ENCODE results near the gene ATP2C2. TPM values are rescaled to one million over a fixed set of nuclear protein-coding genes. Genes with fewer than 3 reads are reported as not detected.
A peak's percentile ranks its signal among the peaks of the same experiment; 100 is the strongest.

The ATP2C2 gene
- total and polyA plus RNA-seq, 2 experiments from 2014 or later = 0.53 TPM; not detected in 1

GRCh38 chr16:84378099-84378498 is 9.8 kb downstream of the ATP2C2 start:
- H3K27ac ChIP-seq = no peak overlapping the region
- no peak for DNase-seq (ENCODE audit: low read depth in 1 of 2, low spot score in 1 of 2)
- no peaks in the 10 kb centered on the region for H3K36me3 ChIP-seq

GRCh38 chr16:84378567-84378966 is 10.2 kb downstream of the ATP2C2 start:
- no peak for TF ChIP-seq CTCF (IDR thresholded peaks at IDR 0.05; ENCODE audit: low read depth, low read length)
- H3K4me1 ChIP-seq (ENCODE audit: low read depth) = no peaks in the 10 kb centered on the region
- DNase-seq (ENCODE audit: low read depth in 1 of 2, low spot score in 1 of 2) = no peak
- H3K9me3 ChIP-seq (ENCODE audit: low read depth) = no peaks in the 10 kb centered on the region
- no peak overlapping the region for H3K4me3 ChIP-seq
- no peak overlapping the region for H3K27ac ChIP-seq
- no peaks in the 10 kb centered on the region for H3K27me3 ChIP-seq
- no peaks in the 10 kb centered on the region for H3K36me3 ChIP-seq

More at GRCh38 chr16:84378099-84378498, 9.8 kb downstream of the ATP2C2 start:
- no peak for TF ChIP-seq CTCF (IDR thresholded peaks at IDR 0.05; ENCODE audit: low read depth, low read length)
- Histone ChIP-seq H3K4me1 (ENCODE audit: low read depth) (no peaks in the 10 kb centered on the region), H3K4me3 (no peak overlapping the region), H3K9me3 (ENCODE audit: low read depth) (no peaks in the 10 kb centered on the region), H3K27me3 (no peaks in the 10 kb centered on the region)

- Histone ChIP-seq H3K4me3 (no peak overlapping the region), H3K4me1 (ENCODE audit: low read depth) (no peaks in the 10 kb centered on the region), H3K9me3 (ENCODE audit: low read depth) (no peaks in the 10 kb centered on the region), H3K27me3 (no peaks in the 10 kb centered on the region), H3K36me3 (no peaks in the 10 kb centered on the region), H3K27ac (no peak overlapping the region)
- DNase-seq (ENCODE audit: low read depth in 1 of 2, low spot score in 1 of 2) = peak in 1 of 2 donors; percentile 43
- TF ChIP-seq CTCF (IDR thresholded peaks at IDR 0.05; ENCODE audit: low read depth, low read length) = no peak
These were observed 10.8 kb downstream of the ATP2C2 start for GRCh38 chr16:84379008-84379708.

- H3K9me3 ChIP-seq (ENCODE audit: low read depth) = no peaks in the 10 kb centered on the region
- H3K36me3 ChIP-seq = no peaks in the 10 kb centered on the region
- no peak overlapping the region for H3K27ac ChIP-seq
- H3K4me1 ChIP-seq (ENCODE audit: low read depth) = no peaks in the 10 kb centered on the region
- no peaks in the 10 kb centered on the region for H3K27me3 ChIP-seq
- H3K4me3 ChIP-seq = no peak overlapping the region
- TF ChIP-seq CTCF (IDR thresholded peaks at IDR 0.05; ENCODE audit: low read depth, low read length) = no peak
- no peak for DNase-seq (ENCODE audit: low read depth in 1 of 2, low spot score in 1 of 2)
These were observed 11.5 kb downstream of the ATP2C2 start for GRCh38 chr16:84379709-84380362.

- no peaks in the 10 kb centered on the region for H3K36me3 ChIP-seq
- TF ChIP-seq CTCF (IDR thresholded peaks at IDR 0.05; ENCODE audit: low read depth, low read length) = no peak
These were observed 12.1 kb downstream of the ATP2C2 start for GRCh38 chr16:84380405-84380804.

More at GRCh38 chr16:84380405-84380804, 12.1 kb downstream of the ATP2C2 start:
- no peak overlapping the region for H3K27ac ChIP-seq
- H3K4me3 ChIP-seq = no peak overlapping the region
- no peaks in the 10 kb centered on the region for H3K27me3 ChIP-seq
- DNase-seq (ENCODE audit: low read depth in 1 of 2, low spot score in 1 of 2) = no peak
- H3K9me3 ChIP-seq (ENCODE audit: low read depth) = no peaks in the 10 kb centered on the region
- H3K4me1 ChIP-seq (ENCODE audit: low read depth) = no peaks in the 10 kb centered on the region
